Measurements from ENCODE around the gene GUK1. TPM values are rescaled to one million over a fixed set of nuclear protein-coding genes. Genes with fewer than 3 reads are reported as not detected.

GUK1 gene
- total RNA-seq, 1 donor from 2014 or later, result 219 TPM

- intact Hi-C loops (cut with micrococcal nuclease), result no loop called here
- Mint-ChIP-seq H3K27ac (no peak overlapping the region), H3K4me3 (ENCODE audit: low read depth) (no peak overlapping the region), H3K4me1 (ENCODE audit: low read depth) (peaks cover 6% of the 10 kb centered on the region), H3K27me3 (ENCODE audit: low read depth) (no peaks in the 10 kb centered on the region), H3K36me3 (ENCODE audit: low read depth) (peaks cover 3% of the 10 kb centered on the region), H3K9me3 (no peaks in the 10 kb centered on the region)
- DNase-seq (ENCODE audit: low spot score), result no peak
These were observed 10.0 kb downstream of the GUK1 start for GRCh38 chr1:228150120-228150460.

GRCh38 chr1:228150461-228151179 lies 10.5 kb downstream of the GUK1 start:
- H3K9me3 Mint-ChIP-seq, result no peaks in the 10 kb centered on the region
- intact Hi-C loops (cut with micrococcal nuclease), result no loop called here
- DNase-seq (ENCODE audit: low spot score), result no peak
- H3K4me1 Mint-ChIP-seq (ENCODE audit: low read depth), result peaks cover 8% of the 10 kb centered on the region
- H3K27ac Mint-ChIP-seq, result no peak overlapping the region
- peaks cover 2% of the 10 kb centered on the region for H3K36me3 Mint-ChIP-seq (ENCODE audit: low read depth)
- H3K27me3 Mint-ChIP-seq (ENCODE audit: low read depth), result no peaks in the 10 kb centered on the region
- no peak overlapping the region for H3K4me3 Mint-ChIP-seq (ENCODE audit: low read depth)

GRCh38 chr1:228151180-228151925 lies 11.3 kb downstream of the GUK1 start:
- no peaks in the 10 kb centered on the region for H3K27me3 Mint-ChIP-seq (ENCODE audit: low read depth)
- intact Hi-C loops (cut with micrococcal nuclease), result no loop called here
- no peak for DNase-seq (ENCODE audit: low spot score)
- peaks cover 8% of the 10 kb centered on the region for H3K4me1 Mint-ChIP-seq (ENCODE audit: low read depth)
- H3K9me3 Mint-ChIP-seq, result no peaks in the 10 kb centered on the region
- no peak overlapping the region for H3K27ac Mint-ChIP-seq
- no peak overlapping the region for H3K4me3 Mint-ChIP-seq (ENCODE audit: low read depth)
- H3K36me3 Mint-ChIP-seq (ENCODE audit: low read depth), result no peaks in the 10 kb centered on the region

- intact Hi-C loops (cut with micrococcal nuclease), result no loop called here
- no peaks in the 10 kb centered on the region for H3K36me3 Mint-ChIP-seq (ENCODE audit: low read depth)
- H3K4me3 Mint-ChIP-seq (ENCODE audit: low read depth), result no peak overlapping the region
- H3K9me3 Mint-ChIP-seq, result no peaks in the 10 kb centered on the region
- H3K4me1 Mint-ChIP-seq (ENCODE audit: low read depth), result peaks cover 8% of the 10 kb centered on the region
- H3K27ac Mint-ChIP-seq, result no peak overlapping the region
- H3K27me3 Mint-ChIP-seq (ENCODE audit: low read depth), result no peaks in the 10 kb centered on the region
- DNase-seq (ENCODE audit: low spot score), result no peak
These were observed 12.2 kb downstream of the GUK1 start for GRCh38 chr1:228152097-228152917.

GRCh38 chr1:228152918-228153258 lies 12.8 kb downstream of the GUK1 start:
- Mint-ChIP-seq H3K27ac (no peak overlapping the region), H3K9me3 (no peaks in the 10 kb centered on the region), H3K27me3 (ENCODE audit: low read depth) (no peaks in the 10 kb centered on the region), H3K36me3 (ENCODE audit: low read depth) (no peaks in the 10 kb centered on the region), H3K4me1 (ENCODE audit: low read depth) (peaks cover 8% of the 10 kb centered on the region), H3K4me3 (ENCODE audit: low read depth) (no peak overlapping the region)
- no peak for DNase-seq (ENCODE audit: low spot score)
- intact Hi-C loops (cut with micrococcal nuclease), result no loop called here

- Mint-ChIP-seq H3K27ac (no peak overlapping the region), H3K4me3 (ENCODE audit: low read depth) (no peak overlapping the region), H3K4me1 (ENCODE audit: low read depth) (peaks cover 8% of the 10 kb centered on the region), H3K9me3 (no peaks in the 10 kb centered on the region), H3K27me3 (ENCODE audit: low read depth) (no peaks in the 10 kb centered on the region), H3K36me3 (ENCODE audit: low read depth) (no peaks in the 10 kb centered on the region)
- intact Hi-C loops (cut with micrococcal nuclease), result no loop called here
- DNase-seq (ENCODE audit: low spot score), result no peak
These were observed 14.1 kb downstream of the GUK1 start for GRCh38 chr1:228154021-228154669.

GRCh38 chr1:228154670-228155571 lies 14.8 kb downstream of the GUK1 start:
- DNase-seq (ENCODE audit: low spot score), result no peak
- Mint-ChIP-seq H3K27ac (peak overlapping the region; percentile 65), H3K4me3 (ENCODE audit: low read depth) (no peak overlapping the region), H3K9me3 (no peaks in the 10 kb centered on the region), H3K36me3 (ENCODE audit: low read depth) (no peaks in the 10 kb centered on the region), H3K4me1 (ENCODE audit: low read depth) (peaks cover 8% of the 10 kb centered on the region), H3K27me3 (ENCODE audit: low read depth) (no peaks in the 10 kb centered on the region)
- intact Hi-C loops (cut with micrococcal nuclease), result no loop called here

- H3K36me3 Mint-ChIP-seq (ENCODE audit: low read depth), result no peaks in the 10 kb centered on the region
- H3K27me3 Mint-ChIP-seq (ENCODE audit: low read depth), result no peaks in the 10 kb centered on the region
- intact Hi-C loops (cut with micrococcal nuclease), result no loop called here
- H3K27ac Mint-ChIP-seq, result no peak overlapping the region
- no peak for DNase-seq (ENCODE audit: low spot score)
- H3K4me1 Mint-ChIP-seq (ENCODE audit: low read depth), result peaks cover 8% of the 10 kb centered on the region
- no peak overlapping the region for H3K4me3 Mint-ChIP-seq (ENCODE audit: low read depth)
- no peaks in the 10 kb centered on the region for H3K9me3 Mint-ChIP-seq
These were observed 15.8 kb downstream of the GUK1 start for GRCh38 chr1:228155596-228156514.

GRCh38 chr1:228156515-228156881 lies 16.4 kb downstream of the GUK1 start:
- Mint-ChIP-seq H3K4me1 (ENCODE audit: low read depth) (peaks cover 8% of the 10 kb centered on the region), H3K9me3 (no peaks in the 10 kb centered on the region), H3K27me3 (ENCODE audit: low read depth) (no peaks in the 10 kb centered on the region), H3K36me3 (ENCODE audit: low read depth) (no peaks in the 10 kb centered on the region), H3K27ac (no peak overlapping the region), H3K4me3 (ENCODE audit: low read depth) (no peak overlapping the region)
- no peak for DNase-seq (ENCODE audit: low spot score)
- intact Hi-C loops (cut with micrococcal nuclease), result no loop called here

GRCh38 chr1:228156941-228157728 lies 17.1 kb downstream of the GUK1 start:
- H3K4me1 Mint-ChIP-seq (ENCODE audit: low read depth), result peaks cover 8% of the 10 kb centered on the region
- H3K9me3 Mint-ChIP-seq, result no peaks in the 10 kb centered on the region
- no peak overlapping the region for H3K4me3 Mint-ChIP-seq (ENCODE audit: low read depth)
- H3K36me3 Mint-ChIP-seq (ENCODE audit: low read depth), result no peaks in the 10 kb centered on the region
- DNase-seq (ENCODE audit: low spot score), result no peak
- no peak overlapping the region for H3K27ac Mint-ChIP-seq
- intact Hi-C loops (cut with micrococcal nuclease), result no loop called here
- H3K27me3 Mint-ChIP-seq (ENCODE audit: low read depth), result no peaks in the 10 kb centered on the region

- H3K9me3 Mint-ChIP-seq, result no peaks in the 10 kb centered on the region
- peaks cover 8% of the 10 kb centered on the region for H3K4me1 Mint-ChIP-seq (ENCODE audit: low read depth)
- intact Hi-C loops (cut with micrococcal nuclease), result no loop called here
- DNase-seq (ENCODE audit: low spot score), result no peak
- H3K27ac Mint-ChIP-seq, result no peak overlapping the region
- H3K4me3 Mint-ChIP-seq (ENCODE audit: low read depth), result no peak overlapping the region
- no peaks in the 10 kb centered on the region for H3K36me3 Mint-ChIP-seq (ENCODE audit: low read depth)
- no peaks in the 10 kb centered on the region for H3K27me3 Mint-ChIP-seq (ENCODE audit: low read depth)
These were observed 17.6 kb downstream of the GUK1 start for GRCh38 chr1:228157729-228158126.
